ENCODE data around the gene TATDN2. TPM values are rescaled to one million over a fixed set of nuclear protein-coding genes. Genes with fewer than 3 reads are reported as not detected.

Gene TATDN2
- total RNA-seq, 2 experiments from 2014 or later: 22.0 to 57.5 TPM

DNA sequence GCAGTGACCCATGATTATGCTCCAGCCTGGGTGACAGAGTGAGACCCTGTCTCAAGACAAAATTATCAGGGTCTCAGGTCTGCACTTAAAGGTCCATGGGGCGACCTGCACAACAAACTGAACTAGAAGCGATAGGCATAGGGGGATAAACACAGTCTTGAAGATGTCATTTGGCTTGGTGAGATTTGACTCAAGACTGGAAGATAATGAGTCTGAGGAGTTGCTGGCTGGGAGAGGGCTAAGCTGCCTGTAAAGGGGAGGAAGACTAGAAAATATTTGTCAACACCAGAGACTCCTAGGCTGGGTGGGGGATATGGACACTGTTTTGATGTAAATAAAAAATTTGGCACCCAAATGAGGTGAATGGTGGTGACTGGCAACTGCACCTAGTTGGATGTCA is 24.7 kb downstream of the TATDN2 start:
- Histone ChIP-seq H3K9me3 (ENCODE audit: low read length) (no peaks in the 10 kb centered on the region), H2AFZ (ENCODE audit: low read length) (no peak overlapping the region), H3K36me3 (ENCODE audit: insufficient read depth, low read length) (peaks cover 100% of the 10 kb centered on the region), H3K4me2 (ENCODE audit: low read length) (peak overlapping the region; percentile 33; the same call in 1 of the 2 replicates), H3K4me3 (ENCODE audit: low read depth, low read length, poor library complexity, severe bottlenecking) (no peak overlapping the region), H3K9me2 (ENCODE audit: insufficient read depth, low read length) (no peaks in the 10 kb centered on the region), H3K27ac (ENCODE audit: low read depth, low read length, poor library complexity, severe bottlenecking) (no peak overlapping the region), H4K20me1 (ENCODE audit: insufficient read depth, low read length) (peaks cover 25% of the 10 kb centered on the region), H3K4me1 (ENCODE audit: insufficient read depth, low read length, poor library complexity, severe bottlenecking) (peaks cover 23% of the 10 kb centered on the region), H3K79me2 (ENCODE audit: insufficient read depth, low read depth, low read length) (peaks cover 99% of the 10 kb centered on the region)
- DNase-seq (ENCODE audit: low spot score): no peak
- ChIA-PET POLR2A (interaction anchor here (0.6 kb wide), 1 partner anchor 8 kb away, joined by 3 read pairs; no protein-coding TSS in a partner anchor), CTCF (ENCODE audit: unreplicated experiment) (no interaction called here)
- intact Hi-C loops (cut with micrococcal nuclease; ENCODE audit: unreplicated experiment): no loop called here
- TF ChIP-seq EZH2phosphoT487 (IDR thresholded peaks at IDR 0.05; ENCODE audit: borderline replicate concordance, low read depth, low read length): no peak
- TF ChIP-seq, protein P1, sequence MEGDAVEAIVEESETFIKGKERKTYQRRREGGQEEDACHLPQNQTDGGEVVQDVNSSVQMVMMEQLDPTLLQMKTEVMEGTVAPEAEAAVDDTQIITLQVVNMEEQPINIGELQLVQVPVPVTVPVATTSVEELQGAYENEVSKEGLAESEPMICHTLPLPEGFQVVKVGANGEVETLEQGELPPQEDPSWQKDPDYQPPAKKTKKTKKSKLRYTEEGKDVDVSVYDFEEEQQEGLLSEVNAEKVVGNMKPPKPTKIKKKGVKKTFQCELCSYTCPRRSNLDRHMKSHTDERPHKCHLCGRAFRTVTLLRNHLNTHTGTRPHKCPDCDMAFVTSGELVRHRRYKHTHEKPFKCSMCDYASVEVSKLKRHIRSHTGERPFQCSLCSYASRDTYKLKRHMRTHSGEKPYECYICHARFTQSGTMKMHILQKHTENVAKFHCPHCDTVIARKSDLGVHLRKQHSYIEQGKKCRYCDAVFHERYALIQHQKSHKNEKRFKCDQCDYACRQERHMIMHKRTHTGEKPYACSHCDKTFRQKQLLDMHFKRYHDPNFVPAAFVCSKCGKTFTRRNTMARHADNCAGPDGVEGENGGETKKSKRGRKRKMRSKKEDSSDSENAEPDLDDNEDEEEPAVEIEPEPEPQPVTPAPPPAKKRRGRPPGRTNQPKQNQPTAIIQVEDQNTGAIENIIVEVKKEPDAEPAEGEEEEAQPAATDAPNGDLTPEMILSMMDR (conservative IDR thresholded peaks at IDR 0.05; ENCODE audit: low read length): no peak
- BruUV-seq (replicated peaks): no TSS peak

DNA sequence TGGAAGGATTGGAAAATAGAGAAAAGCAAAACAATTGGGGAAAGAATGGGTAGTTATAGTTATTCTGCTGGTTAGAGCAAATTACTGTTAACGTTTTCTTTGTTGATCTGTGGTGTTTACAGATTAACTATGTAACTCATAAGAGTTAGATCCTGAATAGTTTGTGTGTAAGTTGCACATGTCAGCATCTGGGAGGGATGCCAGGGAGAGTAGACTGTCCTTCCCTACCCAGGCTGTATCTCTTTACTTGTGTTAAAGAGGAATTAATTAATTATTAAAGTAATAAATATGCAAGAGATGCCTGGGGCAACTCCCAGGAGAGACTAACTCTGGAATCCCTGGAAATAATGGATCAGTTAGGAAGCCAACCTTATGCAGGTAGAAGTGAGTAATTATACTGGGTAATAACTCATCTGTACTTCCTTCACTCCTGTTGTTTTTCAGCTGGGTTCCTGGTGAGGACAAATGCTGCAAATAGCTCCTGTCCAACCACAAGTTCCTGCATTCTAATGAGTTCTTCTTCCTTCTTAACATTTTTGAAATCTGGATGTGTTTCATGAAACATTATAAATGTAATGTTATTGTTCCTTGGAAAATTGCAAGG is 25.5 kb downstream of the TATDN2 start:
- ChIA-PET CTCF (ENCODE audit: unreplicated experiment) (no interaction called here), POLR2A (interaction anchor here (0.6 kb wide), 1 partner anchor 79 kb away, joined by 3 read pairs; no protein-coding TSS in a partner anchor)
- H2AFZ ChIP-seq (ENCODE audit: low read length): no peak overlapping the region
- no peak for DNase-seq (ENCODE audit: low spot score)
- H3K27ac ChIP-seq (ENCODE audit: low read depth, low read length, poor library complexity, severe bottlenecking): no peak overlapping the region
- intact Hi-C loops (cut with micrococcal nuclease; ENCODE audit: unreplicated experiment): no loop called here
- H3K36me3 ChIP-seq (ENCODE audit: insufficient read depth, low read length): peaks cover 100% of the 10 kb centered on the region
- no TSS peak for BruUV-seq (replicated peaks)
- H4K20me1 ChIP-seq (ENCODE audit: insufficient read depth, low read length): peaks cover 17% of the 10 kb centered on the region
- H3K4me3 ChIP-seq (ENCODE audit: low read depth, low read length, poor library complexity, severe bottlenecking): no peak overlapping the region
- H3K9me3 ChIP-seq (ENCODE audit: low read length): no peaks in the 10 kb centered on the region
- peak overlapping the region; percentile 33 for H3K4me2 ChIP-seq (ENCODE audit: low read length)
- no peak for TF ChIP-seq EZH2phosphoT487 (IDR thresholded peaks at IDR 0.05; ENCODE audit: borderline replicate concordance, low read depth, low read length)
- TF ChIP-seq, protein P1 (conservative IDR thresholded peaks at IDR 0.05; ENCODE audit: low read length): no peak
- H3K79me2 ChIP-seq (ENCODE audit: insufficient read depth, low read depth, low read length): peaks cover 92% of the 10 kb centered on the region
- H3K9me2 ChIP-seq (ENCODE audit: insufficient read depth, low read length): no peaks in the 10 kb centered on the region
- peaks cover 23% of the 10 kb centered on the region for H3K4me1 ChIP-seq (ENCODE audit: insufficient read depth, low read length, poor library complexity, severe bottlenecking)

DNA sequence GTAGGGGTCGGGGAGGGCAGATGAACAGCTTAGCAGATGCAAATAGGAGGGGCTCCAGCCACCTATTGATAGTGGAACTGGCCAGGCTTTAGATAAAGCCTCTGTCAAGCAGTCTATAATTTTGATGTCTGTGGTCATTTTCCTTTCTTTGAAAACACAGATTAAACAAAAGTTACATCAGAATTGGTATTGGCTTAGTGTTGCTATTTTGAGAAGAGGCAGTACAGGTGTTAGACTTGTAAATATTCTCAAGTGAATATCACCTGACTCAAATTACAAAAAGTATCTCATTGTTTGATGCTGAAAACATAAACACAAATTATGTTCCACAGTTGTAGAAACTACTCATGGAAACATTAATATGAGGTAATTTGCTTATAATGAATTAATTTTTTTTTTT is 26.3 kb downstream of the TATDN2 start:
- POLR2A ChIA-PET: interaction anchor here (0.6 kb wide), 1 partner anchor 80 kb away, joined by 3 read pairs; no protein-coding TSS in a partner anchor
- H3K36me3 ChIP-seq (ENCODE audit: insufficient read depth, low read length): peaks cover 100% of the 10 kb centered on the region
- H3K27ac ChIP-seq (ENCODE audit: low read depth, low read length, poor library complexity, severe bottlenecking): no peak overlapping the region

More for the DNA sequence above, 26.3 kb downstream of the TATDN2 start:
- no peak for TF ChIP-seq EZH2phosphoT487 (IDR thresholded peaks at IDR 0.05; ENCODE audit: borderline replicate concordance, low read depth, low read length)
- TF ChIP-seq, protein P1 (conservative IDR thresholded peaks at IDR 0.05; ENCODE audit: low read length): no peak
- intact Hi-C loops (cut with micrococcal nuclease; ENCODE audit: unreplicated experiment): no loop called here
- H3K9me3 ChIP-seq (ENCODE audit: low read length): no peaks in the 10 kb centered on the region
- H3K9me2 ChIP-seq (ENCODE audit: insufficient read depth, low read length): no peaks in the 10 kb centered on the region
- H4K20me1 ChIP-seq (ENCODE audit: insufficient read depth, low read length): peaks cover 16% of the 10 kb centered on the region
- DNase-seq (ENCODE audit: low spot score): peak; percentile 18
- H3K4me2 ChIP-seq (ENCODE audit: low read length): peak overlapping the region; percentile 33
- no peak overlapping the region for H3K4me3 ChIP-seq (ENCODE audit: low read depth, low read length, poor library complexity, severe bottlenecking)
- H3K79me2 ChIP-seq (ENCODE audit: insufficient read depth, low read depth, low read length): peaks cover 85% of the 10 kb centered on the region
- CTCF ChIA-PET (ENCODE audit: unreplicated experiment): no interaction called here
- H2AFZ ChIP-seq (ENCODE audit: low read length): no peak overlapping the region
- peaks cover 23% of the 10 kb centered on the region for H3K4me1 ChIP-seq (ENCODE audit: insufficient read depth, low read length, poor library complexity, severe bottlenecking)
- BruUV-seq (replicated peaks): no TSS peak
